HG03442 (cell line): Measurements from ENCODE around the gene KIAA1671.

Experiments used
- ATAC-seq: cut with Tn5 transposase; IDR thresholded peaks from one replicate; pipeline ENCODE4 v1.9.1; 2021; ENCODE audit warnings: mild to moderate bottlenecking, moderate library complexity; ENCODE audit not compliant: unreplicated experiment

Gene KIAA1671

DNA sequence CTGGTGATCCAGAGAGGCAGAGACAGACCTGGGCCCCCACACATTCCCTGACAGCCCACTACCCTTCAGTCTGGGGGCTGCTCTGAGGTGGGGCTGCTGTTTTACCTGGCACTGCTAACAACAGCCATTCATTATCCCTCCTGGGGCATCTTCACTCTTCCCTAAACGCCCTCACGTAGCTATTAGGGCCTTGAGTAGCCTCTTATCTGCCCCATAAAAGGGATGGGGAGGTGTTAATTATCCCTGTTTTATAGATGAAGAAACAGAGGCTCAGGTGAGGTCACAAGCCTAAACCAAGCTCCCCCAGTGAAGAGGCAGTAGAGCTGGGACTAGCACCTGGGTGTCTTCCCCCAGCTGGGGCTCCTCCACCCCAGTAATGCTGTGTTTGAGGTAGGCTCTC, 79.5 kb downstream of the KIAA1671 start:
- ATAC-seq, result no peak

DNA sequence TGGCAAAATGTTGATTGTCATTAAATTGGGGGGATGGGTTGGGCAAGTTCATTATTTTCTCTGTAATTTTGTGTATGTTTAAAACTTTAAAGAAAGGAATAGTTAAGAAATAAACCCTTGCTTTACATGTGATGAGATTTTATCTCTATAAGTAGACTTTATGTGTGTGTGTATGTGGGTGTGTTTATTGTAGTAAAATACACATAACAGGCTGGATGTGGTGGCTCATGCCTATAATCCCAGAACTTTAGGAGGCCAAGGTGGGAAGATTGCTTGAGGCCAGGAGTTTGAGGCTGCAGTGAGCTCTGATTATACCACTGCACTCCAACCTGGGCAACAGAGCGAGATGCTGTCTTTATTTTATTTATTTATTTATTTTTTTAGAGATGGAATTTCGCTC, 83.2 kb downstream of the KIAA1671 start:
- ATAC-seq, result no peak

DNA sequence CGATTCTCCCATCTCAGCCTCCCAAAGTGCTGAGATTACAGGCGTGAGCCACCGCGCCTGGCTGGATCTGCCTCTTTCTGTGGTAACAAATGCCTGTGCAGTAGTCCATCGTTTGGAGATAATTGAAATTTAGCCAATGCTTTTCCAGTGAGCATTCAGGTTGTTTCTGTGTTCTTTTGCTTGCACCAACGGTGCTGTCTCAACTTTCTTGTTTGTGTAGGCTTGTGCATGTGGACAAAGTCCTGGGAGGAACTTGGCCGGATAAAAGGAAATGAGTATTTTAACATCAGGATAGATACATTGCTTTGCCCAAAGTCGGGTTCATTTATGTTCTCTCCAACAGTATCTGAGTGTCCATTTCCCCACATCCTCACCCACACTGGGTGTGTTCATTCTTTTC, 85.7 kb downstream of the KIAA1671 start:
- ATAC-seq, result no peak

DNA sequence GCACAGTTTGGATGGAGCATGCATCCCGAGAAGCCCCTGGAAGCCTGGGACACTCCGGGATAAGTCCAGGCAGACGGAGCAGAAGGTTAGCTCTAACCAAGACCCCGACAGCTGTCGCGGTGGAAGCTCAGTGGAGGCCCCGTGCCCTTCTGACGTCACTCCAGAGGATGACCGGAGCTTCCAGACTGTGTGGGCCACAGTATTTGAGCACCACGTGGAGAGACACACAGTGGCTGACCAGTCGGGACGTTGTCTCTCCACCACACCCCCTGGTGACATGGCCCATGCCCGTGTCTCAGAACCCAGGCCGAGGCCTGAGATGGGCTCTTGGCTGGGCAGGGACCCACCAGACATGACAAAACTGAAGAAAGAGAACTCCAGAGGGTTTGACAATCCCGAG, 86.3 kb downstream of the KIAA1671 start:
- no peak for ATAC-seq

DNA sequence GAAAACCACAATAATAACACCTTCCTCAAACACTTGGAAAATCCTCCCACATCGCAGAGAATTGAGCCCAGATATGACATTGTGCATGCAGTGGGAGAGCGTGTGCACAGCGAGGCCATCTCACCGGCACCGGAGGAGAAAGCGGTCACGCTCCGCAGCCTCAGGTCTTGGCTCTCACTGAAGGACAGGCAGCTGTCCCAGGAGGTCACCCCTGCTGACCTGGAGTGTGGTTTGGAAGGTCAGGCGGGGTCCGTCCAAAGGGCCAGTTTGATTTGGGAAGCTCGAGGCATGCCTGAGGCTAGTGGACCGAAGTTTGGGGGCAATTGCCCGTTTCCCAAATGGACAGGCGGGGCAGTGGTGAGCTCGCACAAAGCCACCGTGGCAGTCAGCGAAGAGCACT, 86.7 kb downstream of the KIAA1671 start:
- no peak for ATAC-seq

DNA sequence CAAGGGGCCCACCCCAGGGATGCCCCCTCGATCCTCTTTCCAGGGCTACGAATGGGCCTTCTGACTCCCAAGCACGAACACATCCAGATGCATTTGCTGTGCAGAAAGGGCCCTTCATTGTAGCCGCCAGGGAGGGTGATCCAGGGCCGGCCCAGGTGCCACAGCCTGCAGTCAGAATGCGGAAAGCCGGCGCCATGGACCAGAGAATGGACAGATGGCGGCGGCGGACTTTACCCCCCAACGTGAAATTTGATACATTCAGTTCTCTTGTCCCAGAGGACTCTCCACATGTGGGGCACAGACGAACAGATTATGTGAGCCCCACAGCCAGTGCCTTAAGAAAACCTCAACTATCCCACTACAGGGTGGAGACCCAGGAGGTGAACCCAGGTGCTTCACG, 87.2 kb downstream of the KIAA1671 start:
- ATAC-seq, result no peak

DNA sequence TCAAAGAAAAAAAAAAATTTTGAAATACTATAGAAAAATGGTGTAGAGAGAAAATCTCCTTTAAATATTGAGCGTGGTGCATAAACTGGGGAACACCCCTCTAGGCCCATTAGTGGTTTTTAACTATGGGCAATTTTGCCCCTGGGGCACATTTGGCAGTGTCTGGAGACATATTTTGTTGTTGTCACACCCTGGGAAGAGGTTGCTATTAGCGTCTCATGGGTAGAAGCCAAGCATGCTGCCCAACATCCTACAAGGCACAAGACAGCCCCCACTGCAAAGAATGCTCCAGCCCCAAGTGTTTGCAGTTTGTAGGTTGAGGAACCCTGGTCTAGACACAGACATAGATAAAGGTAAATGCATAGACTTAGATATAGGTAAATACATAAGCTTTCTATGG, 92.6 kb downstream of the KIAA1671 start:
- no peak for ATAC-seq

DNA sequence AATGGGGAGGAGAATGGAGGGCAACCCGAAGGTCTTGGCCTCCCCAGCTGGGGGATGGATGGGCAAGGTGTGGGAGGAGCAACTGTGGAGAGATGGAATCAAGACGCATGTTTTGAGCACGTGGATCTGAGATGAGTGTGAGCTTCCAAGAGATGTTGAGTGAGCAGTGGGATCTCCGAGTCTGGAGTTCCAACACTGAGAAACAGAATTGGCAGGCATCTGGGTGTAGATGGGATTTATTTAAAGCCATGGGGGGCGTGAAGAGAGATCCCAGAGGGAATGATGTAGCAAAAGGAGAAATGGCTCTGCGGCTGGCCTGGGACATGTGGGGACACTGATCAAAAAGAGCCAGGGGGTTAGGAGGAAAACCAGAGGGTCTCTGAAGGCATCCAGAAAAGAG, 95.6 kb downstream of the KIAA1671 start:
- no peak for ATAC-seq

DNA sequence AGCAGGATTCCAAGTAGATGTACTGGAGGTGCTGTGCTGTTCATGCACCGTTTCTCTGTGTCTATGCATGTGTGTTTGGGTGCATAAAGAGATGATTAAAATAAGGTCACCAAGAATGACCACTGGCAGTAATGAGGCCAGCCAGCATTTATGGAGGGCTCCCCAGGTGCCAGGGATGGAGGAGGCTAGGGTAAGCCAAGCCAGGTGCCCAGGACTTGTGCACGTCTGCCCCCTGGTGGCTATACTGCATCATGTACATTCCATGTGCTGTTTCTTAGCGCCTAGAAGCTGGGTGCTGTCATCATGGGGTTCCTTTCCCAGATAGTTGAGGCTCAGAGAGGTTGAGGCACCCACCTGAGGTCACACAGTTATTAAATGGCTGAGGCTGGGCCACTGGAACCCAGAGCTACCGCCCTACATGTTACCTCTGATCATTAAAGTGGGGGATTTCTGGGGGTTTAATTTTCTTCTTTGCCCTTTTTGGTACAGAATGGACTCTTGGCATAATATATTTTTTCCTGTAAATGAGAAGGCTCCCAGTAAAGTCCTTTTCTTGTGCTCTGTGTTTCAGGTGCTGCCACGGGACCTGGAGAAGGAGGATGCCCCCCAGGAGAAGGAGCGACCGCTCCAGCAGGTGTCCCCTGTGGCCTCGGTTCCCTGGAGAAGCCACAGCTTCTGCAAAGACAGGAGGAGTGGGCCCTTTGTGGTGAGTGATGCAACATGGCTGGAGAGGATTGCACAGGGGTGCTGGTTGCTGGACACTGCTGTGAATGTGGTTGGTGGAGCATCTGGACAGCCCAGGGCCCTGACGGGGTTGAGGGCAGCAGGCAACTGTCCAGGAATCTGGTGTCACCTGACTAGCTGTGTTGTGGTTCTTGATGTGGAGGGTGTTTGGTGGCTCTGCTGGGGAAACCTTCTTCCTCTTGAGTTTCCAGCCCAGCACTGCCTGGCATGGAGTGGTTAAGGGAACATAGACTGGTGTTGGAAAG, 96.4 kb downstream of the KIAA1671 start:
- no peak for ATAC-seq

DNA sequence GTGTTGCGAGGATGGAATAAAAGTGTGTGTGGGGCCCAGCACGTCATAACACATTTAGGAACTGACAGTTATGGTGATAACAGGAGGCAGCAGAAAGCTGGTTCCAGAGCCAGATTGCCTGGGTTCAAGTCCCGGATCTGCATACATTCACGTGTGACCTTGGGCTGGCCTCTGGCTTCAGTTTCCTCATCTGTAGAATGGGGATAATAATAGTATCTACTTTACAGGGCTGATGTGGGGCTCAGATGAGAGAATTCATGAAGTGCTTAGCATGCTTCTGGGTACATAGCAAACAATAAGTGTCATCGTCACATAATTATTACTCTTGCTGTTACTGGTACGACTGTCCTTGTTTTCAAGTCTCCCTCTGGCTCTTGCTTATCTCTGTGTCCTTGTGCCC, 97.3 kb downstream of the KIAA1671 start:
- no peak for ATAC-seq

DNA sequence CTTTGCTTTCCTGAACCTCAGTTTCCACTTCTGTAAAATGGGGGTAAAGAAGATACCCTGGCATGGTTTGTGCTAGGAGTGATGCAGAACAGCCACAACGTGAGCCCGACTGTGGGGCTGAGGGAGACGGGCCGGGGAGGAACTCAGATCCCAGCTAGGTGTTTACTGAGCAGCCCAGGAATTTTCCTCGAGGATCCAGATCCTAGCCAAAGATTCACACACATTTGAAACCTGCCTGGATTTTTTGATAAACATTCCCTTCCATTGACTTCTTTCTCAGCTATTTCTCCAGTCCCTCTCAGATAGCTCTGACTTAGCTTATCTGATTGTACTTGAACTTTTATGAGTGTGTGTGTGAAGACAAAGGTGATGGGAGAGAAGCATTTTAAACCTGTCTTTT, 98.0 kb downstream of the KIAA1671 start:
- ATAC-seq, result no peak

DNA sequence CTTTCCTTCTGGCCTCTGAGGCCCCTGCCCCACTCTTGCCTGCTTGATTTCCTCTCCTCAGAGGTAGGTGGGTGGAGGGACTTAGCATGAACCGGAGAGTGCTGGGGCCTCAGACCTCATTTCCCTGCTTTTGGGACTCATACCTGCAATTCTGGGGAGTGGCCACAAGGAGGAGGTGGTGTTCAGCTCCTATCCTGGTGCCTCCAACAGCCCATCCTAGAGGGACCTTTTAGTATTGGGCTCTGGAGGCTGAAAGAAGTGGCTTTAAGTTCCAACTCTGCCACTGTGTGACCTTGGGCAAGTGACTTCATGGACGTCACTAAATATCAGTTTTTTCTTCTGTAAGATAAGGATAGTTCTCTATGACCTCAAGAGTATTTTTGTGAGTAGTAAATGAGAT, 98.6 kb downstream of the KIAA1671 start:
- ATAC-seq, result no peak

DNA sequence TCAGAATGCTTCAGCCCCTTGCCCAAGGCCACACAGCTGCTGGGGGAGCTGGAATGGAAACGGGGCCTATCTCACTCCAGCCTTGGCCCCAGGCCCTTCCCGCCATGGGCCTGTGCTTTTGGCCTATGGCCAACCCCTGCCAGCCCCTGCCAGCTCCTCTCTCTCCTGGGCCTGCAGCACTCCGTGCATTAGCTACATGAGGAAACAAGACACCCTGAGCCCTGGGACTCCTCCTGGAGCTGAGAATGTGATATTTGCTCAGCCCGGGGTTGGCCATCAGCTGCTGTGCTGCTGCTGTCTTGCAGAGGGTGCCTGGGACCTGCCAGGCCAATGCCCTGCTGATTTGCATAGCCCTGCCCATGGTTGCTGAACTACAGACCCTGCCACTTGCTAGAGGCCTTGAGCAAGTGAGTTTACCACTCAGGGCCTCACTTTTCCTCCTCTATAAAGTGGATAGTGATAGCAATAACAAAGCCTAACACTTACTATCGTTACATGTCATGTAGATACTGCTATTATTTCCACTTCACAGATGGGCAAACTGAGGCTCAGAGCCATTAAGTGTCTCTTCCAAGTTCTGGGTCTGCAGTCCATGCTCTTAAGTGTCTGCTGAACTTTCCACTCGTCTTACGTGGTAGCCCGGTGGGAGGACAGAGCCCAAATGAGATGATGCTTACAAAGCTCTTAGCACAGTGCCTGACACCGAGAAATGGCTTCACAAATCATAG, 99.6 kb downstream of the KIAA1671 start:
- no peak for ATAC-seq

DNA sequence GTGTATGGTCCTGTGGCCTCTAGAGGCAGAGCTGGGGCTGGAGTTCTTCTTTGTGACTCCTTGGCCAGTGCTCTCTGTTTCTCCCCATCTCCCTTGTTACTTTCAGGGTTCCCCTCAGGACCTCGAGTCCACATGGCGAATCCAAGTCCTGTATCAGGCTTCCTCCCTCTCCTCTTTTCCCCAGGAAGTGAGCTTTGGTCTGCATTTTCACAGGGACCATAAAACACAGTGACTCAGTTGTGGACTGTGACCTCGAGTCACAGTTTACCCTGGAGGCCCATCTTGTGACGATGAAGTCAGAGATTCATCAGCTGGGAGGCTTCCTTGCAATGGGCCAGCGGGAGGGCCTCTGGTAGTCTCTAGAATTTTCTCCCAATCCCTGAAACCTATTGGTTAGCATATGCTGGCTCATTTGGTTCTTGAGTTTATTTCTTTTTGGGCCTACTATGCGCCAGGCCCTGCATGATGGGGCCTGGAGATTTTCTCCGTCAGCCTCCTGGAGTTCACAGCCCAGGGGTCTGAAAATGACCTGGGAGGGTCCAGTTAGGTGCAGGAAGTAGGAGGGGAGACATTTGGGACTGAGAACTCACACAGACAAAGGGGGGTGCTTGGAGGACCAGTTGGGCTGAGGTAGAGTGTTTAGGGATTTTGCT, 100.8 kb downstream of the KIAA1671 start:
- ATAC-seq, result no peak

DNA sequence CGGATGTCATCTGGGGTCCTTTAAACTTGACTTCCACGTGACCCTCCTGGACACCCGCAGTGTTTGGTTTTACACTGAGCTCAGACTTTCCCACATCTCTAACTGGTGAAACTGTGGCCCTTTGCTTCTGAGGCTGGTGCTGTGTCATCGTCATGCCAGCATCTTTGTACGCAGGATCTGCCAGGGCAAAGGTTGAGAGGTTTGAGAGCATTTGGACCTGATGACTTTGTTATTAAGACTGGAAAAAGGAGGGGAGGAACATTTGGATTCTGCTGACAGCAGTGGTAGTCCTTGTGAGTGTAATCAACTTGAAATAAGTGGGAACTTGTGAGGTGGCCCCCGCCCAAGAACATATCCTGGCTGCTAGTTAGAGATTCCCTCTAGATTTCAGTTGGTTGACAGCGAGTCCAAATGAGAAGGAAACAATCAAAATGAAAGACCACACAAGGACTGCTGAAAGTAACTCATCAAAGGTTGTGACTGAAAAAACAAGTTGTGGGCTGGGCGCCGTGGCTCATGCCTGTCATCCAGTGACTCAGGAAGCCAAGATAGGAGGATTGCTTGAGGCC, 102.5 kb downstream of the KIAA1671 start:
- no peak for ATAC-seq

DNA sequence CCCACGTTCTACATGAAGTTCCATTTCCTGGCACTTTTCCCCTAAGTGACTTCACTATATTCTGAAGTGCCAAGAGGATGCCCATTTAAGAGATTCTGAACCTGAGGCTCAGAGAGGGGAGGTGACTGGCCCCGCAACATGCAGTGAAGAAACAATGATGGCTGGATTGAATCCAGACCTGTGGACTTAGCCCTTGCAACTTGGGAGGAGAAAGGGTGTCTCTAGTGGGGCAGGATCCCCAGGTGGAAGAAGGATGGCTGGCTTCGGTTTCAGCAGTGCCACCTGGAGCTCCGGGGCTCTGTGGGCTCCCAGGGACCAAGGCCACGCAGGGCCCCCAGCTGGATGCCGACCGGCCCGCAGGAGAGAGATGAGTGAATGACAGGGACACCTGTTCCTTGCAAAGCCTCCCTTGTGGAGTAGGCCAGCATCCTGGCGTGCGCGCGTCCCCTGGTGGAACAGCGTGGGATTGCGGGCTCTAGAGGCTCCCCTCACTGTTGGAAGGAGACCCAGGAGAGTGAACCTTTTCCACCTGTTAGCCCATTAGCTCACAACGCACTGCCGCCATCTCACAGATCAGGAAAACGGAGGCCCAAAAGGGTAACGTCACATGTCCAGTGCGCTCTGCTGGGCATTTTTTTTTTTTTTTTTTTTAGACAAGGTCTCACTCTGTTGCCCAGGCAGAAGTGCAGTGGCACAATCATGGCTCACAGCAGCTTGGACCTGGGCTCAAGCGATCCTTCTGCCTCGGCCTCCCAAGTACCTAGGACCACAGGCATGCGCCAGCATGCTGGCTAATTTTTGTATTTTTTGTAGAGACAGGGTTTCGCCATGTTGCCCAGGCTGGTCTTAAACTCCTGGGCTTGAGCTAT, 104.7 kb downstream of the KIAA1671 start:
- ATAC-seq, result no peak

DNA sequence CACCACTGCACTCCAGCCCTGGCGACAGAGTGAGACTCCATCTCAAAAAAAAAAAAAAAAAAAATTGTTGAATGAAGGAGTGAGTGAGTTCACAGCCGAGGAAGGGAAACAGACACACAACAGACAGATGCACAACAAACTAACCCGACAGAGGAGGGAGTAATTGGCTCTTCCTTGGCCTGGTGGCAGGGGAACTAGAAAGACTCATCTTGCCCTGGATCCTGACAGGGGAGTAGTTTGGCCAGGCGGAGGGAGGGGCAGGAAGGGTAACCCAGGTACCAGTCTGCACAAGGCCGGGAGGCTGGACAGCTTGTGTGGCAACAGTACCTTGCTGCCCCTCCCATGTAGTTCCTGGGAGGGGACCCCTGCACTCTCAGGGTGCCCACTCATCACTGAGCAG, 106.9 kb downstream of the KIAA1671 start:
- ATAC-seq, result no peak

DNA sequence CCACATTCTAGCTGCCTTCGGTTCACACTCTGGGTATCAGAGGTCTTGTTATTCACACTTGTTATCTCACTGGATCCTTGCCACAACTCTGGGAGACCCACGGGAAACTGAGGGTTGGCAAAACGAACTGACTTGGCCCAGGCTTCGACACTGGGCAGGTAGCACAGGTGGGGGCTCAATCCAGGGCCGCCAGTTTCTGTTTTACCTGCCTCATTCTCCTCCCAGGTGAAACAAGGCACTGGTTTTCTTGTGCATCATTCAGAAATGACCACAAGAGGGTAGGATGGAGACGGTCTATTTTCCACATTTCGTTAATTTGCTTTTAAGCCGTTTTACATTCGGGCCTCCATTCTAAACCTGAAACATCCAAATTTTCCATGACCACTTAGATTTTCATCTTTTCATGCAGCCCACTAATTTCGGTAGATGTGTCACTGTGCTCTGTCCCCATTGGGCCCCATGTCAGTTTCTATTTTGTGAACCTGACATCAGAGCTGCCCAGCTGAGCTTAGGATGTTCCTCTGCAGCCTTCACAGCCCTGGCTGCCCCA, 108.1 kb downstream of the KIAA1671 start:
- no peak for ATAC-seq

DNA sequence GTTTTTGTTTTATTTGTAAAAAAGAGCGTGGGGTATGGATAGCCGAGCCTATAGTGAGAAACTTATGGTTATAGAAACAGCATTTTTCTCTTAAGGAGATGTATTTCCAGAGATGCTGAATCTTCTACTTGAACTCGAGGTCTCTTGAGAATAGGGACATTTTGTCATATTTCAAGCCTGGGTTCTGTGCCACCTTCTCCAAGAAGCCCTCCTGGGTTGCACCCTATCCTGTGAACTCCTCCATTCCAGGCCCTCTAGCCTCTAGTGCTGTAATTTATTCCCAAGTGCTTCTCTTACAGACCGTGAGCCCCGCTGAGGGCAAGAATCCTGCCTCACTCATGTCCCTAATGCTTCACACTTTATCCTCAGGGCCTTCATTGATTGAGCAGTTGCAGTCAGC, 108.6 kb downstream of the KIAA1671 start:
- ATAC-seq, result no peak
